Esophagus muscularis mucosa (tissue), 4 donors: ENCODE data around the gene MALSU1. TPM values are rescaled to one million over a fixed set of nuclear protein-coding genes. Genes with fewer than 3 reads are reported as not detected.

Experiments used
- DNase-seq: peaks from one replicate; pipeline ENCODE4 v3.0.0-alpha.2; 2017; ENCODE audit errors: extremely low spot score
- H3K27ac ChIP-seq, 4 donors: fragments of 200-600 bp; sonication (generic); replicated peaks in 1 of 4; 1 replicate in 3 of 4; 2 replicates in 1 of 4; pipeline ENCODE4 v1.5.1; 2016 to 2019; ENCODE audit warnings: mild to moderate bottlenecking in 1 of 4
- H3K27me3 ChIP-seq, 4 donors: fragments of 200-600 bp; sonication (generic); one replicate each; pipeline versions ENCODE4 v1.5.1 to v1.6.0; 2016 to 2019
- H3K36me3 ChIP-seq, 4 donors: fragments of 200-600 bp; sonication (generic); one replicate each; pipeline ENCODE4 v1.5.1; 2016 to 2019
- H3K4me1 ChIP-seq, 4 donors: fragments of 200-600 bp; sonication (generic); one replicate each; pipeline ENCODE4 v1.5.1; 2016 to 2019
- H3K4me3 ChIP-seq, 4 donors: fragments of 200-600 bp; sonication (generic); 1 replicate in 2 of 4; 2 replicates in 2 of 4; pipeline ENCODE4 v1.5.1; 2016 to 2019; ENCODE audit warnings: mild to moderate bottlenecking in 4 of 4, moderate library complexity in 1 of 4
- H3K9me3 ChIP-seq, 4 donors: fragments of 200-600 bp; sonication (generic); 1 replicate in 3 of 4; 2 replicates in 1 of 4; pipeline ENCODE4 v1.5.1; 2016 to 2019
- EP300 ChIP-seq: sonication (generic); formaldehyde crosslinking; IDR thresholded peaks from one replicate; pipeline ENCODE4 v1.6.1; 2017; ENCODE audit warnings: antibody characterized with exemption
- POLR2A ChIP-seq: fragments of 450-650 bp; IDR thresholded peaks from one replicate; pipeline ENCODE4 v1.6.1; 2017; ENCODE audit warnings: antibody characterized with exemption, moderate library complexity, mild to moderate bottlenecking, low read depth
- POLR2AphosphoS5 ChIP-seq, 2 donors: sonication (generic); formaldehyde crosslinking; IDR thresholded peaks; one replicate each; pipeline ENCODE4 v1.6.1; 2017; ENCODE audit warnings: antibody characterized with exemption in 2 of 2
- WGBS: methylation state at CpG from one replicate; pipeline ENCODE4 v1.1.5; 2018; 5-methylcytosine and 5-hydroxymethylcytosine counted together
- intact Hi-C: fragments of 100-400 bp; cut with DNase I; formaldehyde crosslinking; loops from one replicate; pipeline ENCODE4 v1.15.1; 2023
- total RNA-seq, 4 donors: library from RNA; depleted of rRNA; stranded (reverse); fragments of >200 nt; gene quantifications; one replicate each; pipeline versions ENCODE4 v1.1.0 to v1.2.1, GENCODE V29; 2016
- TF ChIP-seq, protein P1 (sequence below), 3 experiments: fragments of 200-600 bp in 2 of 3; fragments of 450-650 bp in 1 of 3; sonication (generic) in 2 of 3; IDR thresholded peaks; one replicate each; pipeline ENCODE4 v1.5.1; 2017 to 2019; ENCODE audit warnings: antibody characterized with exemption in 3 of 3, mild to moderate bottlenecking in 2 of 3, moderate library complexity in 1 of 3

Gene MALSU1
- total RNA-seq, 4 donors from 2014 or later = 39.0 to 74.2 (median 63.3) TPM

DNA sequence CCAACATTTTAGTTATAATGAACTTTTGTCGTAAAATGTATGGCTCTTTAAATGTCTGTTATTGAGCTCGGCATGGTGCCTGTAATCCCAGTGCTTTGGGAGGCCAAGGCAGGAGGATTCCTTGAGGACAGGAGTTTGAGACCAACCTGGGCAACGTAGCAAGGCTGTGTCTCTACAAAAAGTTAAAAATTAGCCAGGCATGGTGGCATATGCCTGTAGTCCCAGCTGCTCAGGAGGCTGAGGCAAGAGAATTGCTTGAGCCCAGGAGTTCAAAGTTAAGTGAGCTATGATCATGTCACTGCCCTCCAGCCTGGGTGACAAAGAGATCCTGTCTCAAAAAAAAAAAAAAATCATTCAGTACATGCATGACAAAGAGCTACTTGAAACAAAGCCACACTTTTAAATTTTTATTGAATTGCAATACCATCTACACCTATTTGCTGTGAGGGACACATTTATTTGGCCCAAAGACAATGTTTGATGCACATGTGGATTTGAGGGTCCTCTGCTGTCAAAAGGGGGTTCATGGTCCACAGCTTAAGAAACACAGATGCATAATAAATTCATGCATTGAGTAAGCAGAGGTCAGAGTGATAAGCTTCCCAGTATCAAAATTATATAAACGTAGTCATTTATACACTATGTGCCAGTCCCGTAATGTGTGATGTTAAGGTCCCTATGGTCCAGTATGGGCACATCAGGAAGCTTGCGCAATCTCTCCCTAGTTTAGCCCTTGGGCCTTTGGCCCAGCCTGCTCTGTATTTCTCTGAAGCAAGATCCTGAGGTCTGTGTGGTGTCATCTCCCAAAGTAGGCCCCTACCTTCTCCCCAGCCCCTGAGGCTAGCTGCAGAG is 4.4 kb upstream of the MALSU1 start:
- Histone ChIP-seq H3K4me1 (peaks cover 6 to 14% (median 13%) of the 10 kb centered on the region in 4 donors), H3K36me3 (no peaks in the 10 kb centered on the region), H3K27me3 (peaks cover 0 to 21% (median 0%) of the 10 kb centered on the region in 4 donors), H3K4me3 (no peak overlapping the region), H3K27ac (no peak overlapping the region), H3K9me3 (no peaks in the 10 kb centered on the region)
- WGBS = 88% methylated on average over 6 of the region's 6 CpGs
- intact Hi-C loops = loop anchor here (5.0 to 10.0 kb wide), 2 partner anchors 110 to 233 kb away; partner anchors contain the start of gene NUP42
- TF ChIP-seq EP300 = no peak
- no peak for TF ChIP-seq POLR2AphosphoS5 (IDR thresholded peaks at IDR 0.05)
- TF ChIP-seq, protein P1, sequence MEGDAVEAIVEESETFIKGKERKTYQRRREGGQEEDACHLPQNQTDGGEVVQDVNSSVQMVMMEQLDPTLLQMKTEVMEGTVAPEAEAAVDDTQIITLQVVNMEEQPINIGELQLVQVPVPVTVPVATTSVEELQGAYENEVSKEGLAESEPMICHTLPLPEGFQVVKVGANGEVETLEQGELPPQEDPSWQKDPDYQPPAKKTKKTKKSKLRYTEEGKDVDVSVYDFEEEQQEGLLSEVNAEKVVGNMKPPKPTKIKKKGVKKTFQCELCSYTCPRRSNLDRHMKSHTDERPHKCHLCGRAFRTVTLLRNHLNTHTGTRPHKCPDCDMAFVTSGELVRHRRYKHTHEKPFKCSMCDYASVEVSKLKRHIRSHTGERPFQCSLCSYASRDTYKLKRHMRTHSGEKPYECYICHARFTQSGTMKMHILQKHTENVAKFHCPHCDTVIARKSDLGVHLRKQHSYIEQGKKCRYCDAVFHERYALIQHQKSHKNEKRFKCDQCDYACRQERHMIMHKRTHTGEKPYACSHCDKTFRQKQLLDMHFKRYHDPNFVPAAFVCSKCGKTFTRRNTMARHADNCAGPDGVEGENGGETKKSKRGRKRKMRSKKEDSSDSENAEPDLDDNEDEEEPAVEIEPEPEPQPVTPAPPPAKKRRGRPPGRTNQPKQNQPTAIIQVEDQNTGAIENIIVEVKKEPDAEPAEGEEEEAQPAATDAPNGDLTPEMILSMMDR (IDR thresholded peaks at IDR 0.05) = no peak
- TF ChIP-seq POLR2A = no peak
- DNase-seq = no peak

DNA sequence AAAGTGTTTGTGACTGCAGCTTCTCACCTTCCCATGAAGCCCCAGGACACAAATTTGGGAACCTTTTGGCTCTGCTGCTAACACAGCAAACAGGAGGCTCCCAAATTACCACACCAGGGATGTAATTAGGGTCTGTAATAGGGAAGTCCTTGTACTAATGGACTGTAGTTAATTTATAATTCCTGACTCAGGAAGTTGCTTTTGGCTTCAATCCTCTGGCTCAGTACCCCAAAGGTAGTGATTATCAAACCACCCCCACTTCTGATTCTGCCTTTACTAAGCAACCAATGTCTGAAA is 3.8 kb upstream of the MALSU1 start:
- peaks cover 0 to 21% (median 0%) of the 10 kb centered on the region in 4 donors for H3K27me3 ChIP-seq
- no peaks in the 10 kb centered on the region for H3K36me3 ChIP-seq
- H3K9me3 ChIP-seq = no peaks in the 10 kb centered on the region
- no peak for DNase-seq
- intact Hi-C loops = loop anchor here (5.0 to 10.0 kb wide), 2 partner anchors 111 to 232 kb away; partner anchors contain the start of gene NUP42
- no peak overlapping the region for H3K27ac ChIP-seq
- H3K4me3 ChIP-seq = no peak overlapping the region
- TF ChIP-seq POLR2AphosphoS5 (IDR thresholded peaks at IDR 0.05) = no peak
- TF ChIP-seq EP300 = no peak
- TF ChIP-seq, protein P1 (IDR thresholded peaks at IDR 0.05) = no peak
- TF ChIP-seq POLR2A = no peak
- H3K4me1 ChIP-seq = peaks cover 8 to 20% (median 19%) of the 10 kb centered on the region in 4 donors

DNA sequence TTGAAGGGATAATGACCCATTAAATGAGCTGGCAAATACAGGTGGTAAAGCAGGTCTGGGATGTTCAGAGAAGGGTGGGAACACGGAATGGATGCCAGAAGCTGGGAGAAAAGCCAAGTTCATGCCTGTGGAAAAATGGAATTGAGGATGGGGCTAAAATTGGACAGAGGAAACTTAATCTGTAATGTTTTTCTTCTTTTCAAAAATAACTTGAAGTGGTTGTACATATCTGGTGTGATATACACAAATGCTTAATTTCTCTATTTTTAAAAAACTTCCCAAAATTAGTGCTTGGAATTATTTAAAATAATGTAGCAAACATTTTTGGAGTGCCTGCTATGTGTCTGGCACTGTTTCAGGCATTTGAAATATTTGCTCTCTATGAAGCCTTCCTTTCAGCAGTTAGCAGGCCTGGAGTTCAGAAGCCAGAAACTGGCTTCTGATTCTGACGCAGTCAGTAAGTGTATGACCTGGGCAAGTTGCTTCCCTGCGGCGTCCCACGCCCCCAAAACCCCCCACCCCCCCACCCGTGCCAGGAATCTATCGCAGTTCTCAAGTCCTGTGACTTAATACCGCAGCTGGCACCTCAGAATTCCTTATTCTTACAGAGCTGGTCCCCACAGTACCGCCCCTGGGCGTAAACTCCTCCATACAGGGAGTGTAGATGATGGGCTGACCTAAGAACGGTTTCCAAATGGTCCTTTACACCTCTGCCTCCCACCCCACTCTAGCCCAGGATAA is 828 bp upstream of the MALSU1 start:
- Histone ChIP-seq H3K4me1 (peaks cover 25 to 50% (median 48%) of the 10 kb centered on the region in 4 donors), H3K4me3 (peak overlapping the region; percentile 77 to 97 (median 84)), H3K9me3 (no peaks in the 10 kb centered on the region), H3K36me3 (peaks cover 0 to 25% (median 11%) of the 10 kb centered on the region in 4 donors), H3K27ac (peak overlapping the region; percentile 79 to 89 (median 86)), H3K27me3 (peaks cover 0 to 10% (median 0%) of the 10 kb centered on the region in 4 donors)
- intact Hi-C loops = loop anchor here (5.0 to 10.0 kb wide), 2 partner anchors 114 to 229 kb away; partner anchors contain the start of gene NUP42
- 61% methylated on average over 11 of the region's 11 CpGs for WGBS
- DNase-seq = no peak
- TF ChIP-seq POLR2A (no peak), POLR2AphosphoS5 (IDR thresholded peaks at IDR 0.05) (no peak), EP300 (no peak)
- TF ChIP-seq, protein P1 (IDR thresholded peaks at IDR 0.05) = no peak

DNA sequence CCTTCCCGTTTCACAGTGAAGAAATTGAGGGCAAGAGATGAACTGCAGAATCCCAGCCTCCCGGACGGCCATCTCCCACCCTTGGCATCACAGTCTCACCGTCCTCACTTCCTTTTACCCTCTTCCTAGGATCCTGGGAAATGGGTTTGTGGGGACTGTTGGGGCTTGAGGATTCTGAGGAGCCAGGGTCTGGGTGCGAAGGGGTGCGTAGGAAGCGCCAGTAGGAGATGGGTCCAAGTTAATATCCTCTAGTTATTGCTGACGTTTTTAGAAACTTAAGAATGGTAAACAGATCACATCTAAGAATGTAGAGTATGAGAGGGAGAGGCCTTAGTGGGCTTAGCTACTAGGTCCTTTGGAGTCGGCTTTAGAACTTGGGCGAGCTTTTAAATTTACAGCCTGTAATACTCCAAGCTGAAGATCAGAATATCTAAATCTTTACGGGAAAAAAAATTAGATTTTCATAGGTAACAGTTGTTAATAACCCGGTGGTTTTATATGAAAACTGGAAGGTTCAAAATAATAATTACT is 696 bp downstream of the MALSU1 start:
- Histone ChIP-seq H3K27me3 (peaks cover 0 to 9% (median 0%) of the 10 kb centered on the region in 4 donors), H3K9me3 (no peaks in the 10 kb centered on the region), H3K4me3 (peak overlapping the region; percentile 77 to 97 (median 84)), H3K27ac (peak overlapping the region; percentile 79 to 89 (median 86)), H3K4me1 (peaks cover 28 to 61% (median 56%) of the 10 kb centered on the region in 4 donors), H3K36me3 (peaks cover 0 to 39% (median 14%) of the 10 kb centered on the region in 4 donors)
- TF ChIP-seq POLR2AphosphoS5 (IDR thresholded peaks at IDR 0.05) (no peak), EP300 (no peak), POLR2A (no peak)
- TF ChIP-seq, protein P1 (IDR thresholded peaks at IDR 0.05) = no peak
- DNase-seq = no peak
- intact Hi-C loops = loop anchor here (5.0 to 10.0 kb wide), 2 partner anchors 115 to 227 kb away; partner anchors contain the start of gene NUP42
- 11% methylated on average over 12 of the region's 12 CpGs for WGBS
